Frontal cortex (tissue), 4 donors: ENCODE results near the gene TMEM200C. TPM values are rescaled to one million over a fixed set of nuclear protein-coding genes. Genes with fewer than 3 reads are reported as not detected.

Experiments
- DNase-seq, 2 donors: peaks; one replicate each; pipeline ENCODE4 v3.0.0; 2012; ENCODE audit warnings: low spot score in 2 of 2
- FAIRE-seq: peaks from 2 replicates; lab custom pipeline; 2012; peaks lifted over from hg19 to GRCh38; lab: Jason Lieb, UNC
- small RNA-seq: library from RNA; depleted of rRNA; stranded (forward); fragments of <200 nt; gene quantifications from one replicate; pipeline ENCODE3, GENCODE V24; 2014
- total RNA-seq: library from RNA; depleted of rRNA; stranded (reverse); fragments of >200 nt; gene quantifications from one replicate; pipeline ENCODE4 v1.2.3, GENCODE V29; 2014
- donor health status: control.
- donor health status: control.
- donor health status: control.

The TMEM200C gene
- total RNA-seq, 1 donor from 2014 or later: 23.2 TPM

- FAIRE-seq (no peak), DNase-seq (no peak)
Measured at GRCh38 chr18:5840547-5840946, 54.8 kb downstream of the TMEM200C start.

GRCh38 chr18:5840025-5840424 is 55.3 kb downstream of the TMEM200C start:
- FAIRE-seq: no peak
- no peak for DNase-seq

DNA sequence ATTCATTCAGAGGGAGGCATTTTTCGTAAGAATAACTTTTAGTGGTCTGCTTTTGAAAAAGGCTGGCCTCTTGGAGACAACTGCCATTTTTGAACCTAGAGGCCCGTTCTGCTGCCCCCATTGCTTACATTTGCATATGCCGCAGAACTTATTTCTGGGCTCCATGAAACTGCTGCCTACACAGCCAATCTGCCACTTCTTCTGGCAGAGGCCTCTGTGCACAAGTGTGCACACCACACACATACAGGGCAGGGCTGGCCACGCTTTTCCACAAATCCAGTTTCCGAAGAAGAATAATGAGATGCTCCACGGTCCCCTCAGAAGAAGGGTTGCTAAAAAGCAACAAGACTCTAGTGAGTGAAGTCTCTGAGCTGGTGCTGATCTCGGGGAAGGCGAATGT is 56.2 kb downstream of the TMEM200C start:
- DNase-seq (no peak), FAIRE-seq (no peak)

Small RNA genes lying within 50 kb of the gene (small RNA-seq; reads per million reads assigned to genes)
- not detected for gene MIR3976
